SJSA1 (cell line): ENCODE data around the gene FBXO28. TPM values are rescaled to one million over a fixed set of nuclear protein-coding genes. Genes with fewer than 3 reads are reported as not detected.

Source experiments
- total RNA-seq: library from RNA; depleted of rRNA; stranded (reverse); fragments of >200 nt; shearing (Covaris generic); gene quantifications from 2 replicates; pipeline ENCODE4 v1.2.3, GENCODE V29; 2014; rRNA removed

The FBXO28 gene
- total RNA-seq, 1 experiment from 2014 or later, result 30.2 TPM

Other genes starting within 250 kb of the FBXO28 start
- gene DEGS1, start 69.1 kb downstream of the FBXO28 start, total RNA-seq, result 100 and 210 TPM in 2 replicates
- gene NVL, start 216.1 kb downstream of the FBXO28 start, total RNA-seq, result 28.1 and 39.7 TPM in 2 replicates
- 35.9 and 71.9 TPM in 2 replicates for gene CNIH4, start 242.8 kb downstream of the FBXO28 start, total RNA-seq